Activated T-cell treated with anti-CD3 and anti-CD28 coated beads, Interleukin-2, amount 50 U/mL, for 48 hours (primary cell): ENCODE results near the gene ZNF205.

Experiments
- DNase-seq, 2 experiments: peaks; one replicate each; pipeline ENCODE4 v3.0.0-alpha.2; 2020

ZNF205 gene

GRCh38 chr16:3085868-3086595 is 26.4 kb upstream of the ZNF205 start:
- no peak for DNase-seq

GRCh38 chr16:3086596-3087242 is 25.7 kb upstream of the ZNF205 start:
- peak; percentile 51 to 55 for DNase-seq

- DNase-seq, result peak in 1 of 2 experiments; percentile 46
Measured at GRCh38 chr16:3087243-3088235, 24.8 kb upstream of the ZNF205 start.

GRCh38 chr16:3088450-3088849 is 23.9 kb upstream of the ZNF205 start:
- DNase-seq, result no peak

GRCh38 chr16:3088925-3089716 is 23.3 kb upstream of the ZNF205 start:
- no peak for DNase-seq

GRCh38 chr16:3089717-3090592 is 22.4 kb upstream of the ZNF205 start:
- DNase-seq, result no peak

- no peak for DNase-seq
Measured at GRCh38 chr16:3091551-3091950, 20.8 kb upstream of the ZNF205 start.

GRCh38 chr16:3092501-3092941 is 19.9 kb upstream of the ZNF205 start:
- DNase-seq, result no peak

GRCh38 chr16:3094289-3095027 is 17.9 kb upstream of the ZNF205 start:
- peak; percentile 67 to 72 for DNase-seq

GRCh38 chr16:3095869-3096268 is 16.5 kb upstream of the ZNF205 start:
- DNase-seq, result peak; percentile 68 to 75

GRCh38 chr16:3096362-3096761 is 16.0 kb upstream of the ZNF205 start:
- no peak for DNase-seq

GRCh38 chr16:3097266-3097665 is 15.1 kb upstream of the ZNF205 start:
- no peak for DNase-seq

GRCh38 chr16:3098459-3099394 is 13.7 kb upstream of the ZNF205 start, which contains the start of gene ZSCAN10:
TSS of gene ZSCAN10 (minus strand) at chr16:3099294. CDS start at chr16:3092937, 6,357 bp downstream.
- no peak for DNase-seq

- no peak for DNase-seq
Measured at GRCh38 chr16:3099395-3099731, 13.0 kb upstream of the ZNF205 start.

- DNase-seq, result peak; percentile 95 to 96
Measured at GRCh38 chr16:3099732-3100499, 12.5 kb upstream of the ZNF205 start.

GRCh38 chr16:3101018-3101840 is 11.2 kb upstream of the ZNF205 start:
- peak; percentile 59 to 61 for DNase-seq

GRCh38 chr16:3101841-3102470 is 10.4 kb upstream of the ZNF205 start:
- DNase-seq, result no peak
